KOPT-K1 (cell line): Measurements from ENCODE around the gene CLEC16A.
A peak's percentile ranks its signal among the peaks of the same experiment; 100 is the strongest.

Experiments
- H3K27ac ChIP-seq: fragments of 200-600 bp; sonication (generic); 2 replicates; pipeline ENCODE4 v1.5.1; 2016; ENCODE audit warnings: antibody characterized with exemption, mild to moderate bottlenecking, low read depth, low read length; ENCODE audit not compliant: poor library complexity, severe bottlenecking
- H3K36me3 ChIP-seq: fragments of 200-600 bp; sonication (generic); 2 replicates; pipeline ENCODE4 v1.5.1; 2017; ENCODE audit warnings: antibody characterized with exemption, mild to moderate bottlenecking, low read length, moderate library complexity; ENCODE audit not compliant: insufficient read depth
- H3K9me3 ChIP-seq: fragments of 200-600 bp; sonication (generic); 2 replicates; pipeline ENCODE4 v1.5.1; 2017; ENCODE audit warnings: antibody characterized with exemption, low read length, mild to moderate bottlenecking; ENCODE audit not compliant: insufficient read depth, poor library complexity, severe bottlenecking

CLEC16A gene

GRCh38 chr16:10931977-10932632, 12.3 kb upstream of the CLEC16A start:
- H3K27ac ChIP-seq, result no peak overlapping the region
- H3K9me3 ChIP-seq, result no peaks in the 10 kb centered on the region
- peaks cover 60% of the 10 kb centered on the region; the same call in 1 of the 2 replicates for H3K36me3 ChIP-seq

DNA sequence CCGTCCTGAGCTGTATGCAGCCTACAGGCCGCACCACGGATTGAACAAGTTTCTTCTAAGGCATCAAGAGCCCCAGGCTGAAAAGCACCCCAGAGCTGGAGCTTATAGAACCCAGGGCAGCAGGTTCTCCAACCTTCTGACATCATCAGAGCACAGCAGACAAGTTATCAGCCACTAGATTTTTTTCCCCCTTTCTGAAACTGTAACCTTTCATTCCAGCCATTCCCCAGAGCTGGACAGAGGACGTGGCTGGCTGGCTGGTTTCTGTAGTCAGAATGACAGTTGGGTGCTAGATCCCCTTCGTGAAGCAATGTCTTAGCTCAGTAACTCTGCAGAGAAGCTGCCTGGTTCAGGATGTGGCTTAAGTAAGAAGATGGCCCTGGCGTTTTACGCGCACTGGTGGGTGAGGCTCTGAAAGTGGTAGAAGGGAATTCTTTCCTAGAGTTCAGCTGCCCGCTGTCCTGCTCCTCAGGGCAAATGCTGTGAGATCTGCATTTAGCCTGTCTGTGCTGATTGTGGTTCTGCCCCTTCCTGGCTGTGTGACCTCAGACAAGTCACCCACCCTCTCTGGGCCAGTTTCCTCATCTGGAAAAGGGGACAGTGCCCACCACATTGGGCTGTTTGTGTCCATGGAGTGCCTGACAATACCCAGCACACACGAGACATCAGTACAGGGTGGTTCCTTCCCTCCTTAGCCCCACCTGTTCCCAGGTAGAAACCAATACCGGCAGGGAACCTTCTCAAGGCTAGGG, 11.2 kb upstream of the CLEC16A start:
- no peak overlapping the region for H3K27ac ChIP-seq
- H3K36me3 ChIP-seq, result peaks cover 61% of the 10 kb centered on the region; the same call in 1 of the 2 replicates
- H3K9me3 ChIP-seq, result no peaks in the 10 kb centered on the region

- Histone ChIP-seq H3K36me3 (peaks cover 62% of the 10 kb centered on the region), H3K9me3 (no peaks in the 10 kb centered on the region), H3K27ac (no peak overlapping the region)
Observed at GRCh38 chr16:10933865-10934264, 10.5 kb upstream of the CLEC16A start.

GRCh38 chr16:10934325-10935107, 9.8 kb upstream of the CLEC16A start:
- Histone ChIP-seq H3K27ac (no peak overlapping the region), H3K9me3 (no peaks in the 10 kb centered on the region), H3K36me3 (peaks cover 63% of the 10 kb centered on the region)

- H3K36me3 ChIP-seq, result peaks cover 68% of the 10 kb centered on the region
- H3K27ac ChIP-seq, result no peak overlapping the region
- H3K9me3 ChIP-seq, result no peaks in the 10 kb centered on the region
Observed at GRCh38 chr16:10935226-10935915, 9.0 kb upstream of the CLEC16A start.

DNA sequence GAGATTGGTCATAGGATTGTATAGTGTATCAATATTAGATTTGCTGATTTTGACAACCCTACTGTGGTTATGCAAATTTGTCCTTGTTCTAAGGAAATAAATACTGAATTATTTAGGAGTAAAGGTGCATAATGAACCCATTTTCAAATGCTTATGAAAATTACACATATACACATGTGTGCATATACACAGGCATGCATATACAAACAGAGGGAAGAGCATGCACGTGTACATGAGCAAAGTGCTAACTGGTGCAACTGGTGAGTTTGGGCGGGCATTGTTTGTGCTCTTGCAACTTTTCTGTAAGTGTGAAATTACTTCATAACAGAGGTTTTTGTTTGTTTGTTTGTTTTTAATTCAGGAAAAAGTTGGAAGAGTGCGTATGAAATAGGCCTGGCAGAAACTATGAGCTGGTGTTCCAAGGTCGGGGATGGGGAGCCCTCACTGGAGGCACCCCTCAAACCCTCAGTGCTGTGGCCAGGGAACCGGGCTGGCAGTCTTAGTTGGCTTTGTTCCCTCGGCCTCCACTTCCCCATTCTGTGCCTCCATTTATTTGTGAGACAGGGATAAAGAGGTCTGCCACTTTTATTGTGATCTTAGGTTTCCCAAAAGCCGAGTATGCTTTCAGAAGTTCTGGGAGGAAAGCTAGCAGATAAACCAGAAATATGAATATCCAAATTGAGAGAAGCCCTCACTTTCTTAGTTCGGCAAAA, 7.9 kb upstream of the CLEC16A start:
- Histone ChIP-seq H3K36me3 (peaks cover 64% of the 10 kb centered on the region), H3K27ac (no peak overlapping the region), H3K9me3 (no peaks in the 10 kb centered on the region)

GRCh38 chr16:10937068-10937859, 7.1 kb upstream of the CLEC16A start:
- Histone ChIP-seq H3K9me3 (no peaks in the 10 kb centered on the region), H3K27ac (no peak overlapping the region), H3K36me3 (peaks cover 61% of the 10 kb centered on the region)

- peaks cover 56% of the 10 kb centered on the region for H3K36me3 ChIP-seq
- no peak overlapping the region for H3K27ac ChIP-seq
- H3K9me3 ChIP-seq, result no peaks in the 10 kb centered on the region
Observed at GRCh38 chr16:10938321-10938720, 6.0 kb upstream of the CLEC16A start.

DNA sequence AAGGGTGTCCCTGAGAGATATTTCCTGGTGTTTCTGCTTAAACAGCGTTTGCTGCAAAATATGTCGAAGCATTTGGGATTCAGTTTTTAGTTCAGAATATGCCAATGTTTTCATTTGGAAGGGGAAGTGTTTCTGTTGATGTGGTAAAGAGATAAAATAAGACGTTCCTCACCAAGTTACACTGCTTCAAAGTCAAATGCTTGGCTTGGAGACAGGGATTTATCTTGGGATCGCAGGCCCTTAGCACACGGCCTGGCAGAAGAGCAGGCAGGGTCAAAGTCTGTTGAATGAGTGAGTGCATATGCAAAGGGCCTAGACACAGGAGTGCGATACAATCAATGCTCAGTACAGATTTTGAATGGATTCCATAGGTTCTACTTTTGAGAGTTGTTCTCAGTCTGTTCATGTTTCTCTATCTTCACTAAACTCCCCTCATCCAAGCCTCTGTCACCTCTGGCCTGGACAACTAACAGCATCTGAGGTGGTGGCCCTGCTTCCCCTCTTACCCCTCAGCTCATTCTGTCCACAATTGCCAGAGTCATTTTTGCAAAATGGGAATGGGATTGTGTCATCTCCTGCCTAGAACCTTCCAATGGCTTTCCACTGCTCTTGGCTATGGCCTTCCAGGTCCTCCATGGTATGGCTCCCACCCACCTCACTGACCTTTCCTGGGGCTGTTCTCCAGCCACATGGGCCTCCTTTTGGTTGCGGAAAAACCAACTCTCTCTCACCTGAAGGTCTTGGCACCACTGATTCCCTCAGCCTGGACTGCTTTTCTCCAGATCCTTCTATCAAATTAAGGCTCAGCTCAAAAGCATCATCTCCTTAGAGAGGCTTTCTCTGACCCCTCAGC, 5.3 kb upstream of the CLEC16A start:
- Histone ChIP-seq H3K36me3 (peaks cover 49% of the 10 kb centered on the region), H3K27ac (no peak overlapping the region), H3K9me3 (no peaks in the 10 kb centered on the region)

DNA sequence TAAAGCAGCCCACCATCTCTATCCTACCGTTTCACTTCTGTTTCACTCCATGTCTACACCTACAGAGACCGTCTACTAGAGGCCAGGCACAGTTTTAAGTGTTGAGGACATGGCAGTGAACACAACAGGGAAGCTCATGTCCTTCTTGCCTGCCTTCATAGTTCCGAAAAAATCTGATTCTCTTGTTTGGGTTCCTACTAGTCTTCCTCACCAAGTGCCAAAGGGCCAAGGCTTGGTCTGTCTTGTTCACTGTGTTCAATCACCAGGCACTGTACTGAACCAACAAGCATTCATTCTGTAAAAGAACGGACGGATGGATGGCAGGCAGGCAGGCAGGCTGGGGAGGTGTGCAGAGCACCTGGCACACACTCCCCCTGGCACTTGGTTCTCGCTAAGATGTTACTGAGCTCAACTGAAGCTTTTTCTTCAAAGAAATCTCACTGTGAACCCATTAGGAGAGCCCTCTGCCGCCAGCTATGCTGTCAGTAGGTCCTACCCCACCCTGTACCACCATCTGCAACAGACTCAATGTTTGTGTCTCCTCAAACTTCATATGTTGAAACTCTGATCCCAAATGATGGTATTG, 4.6 kb upstream of the CLEC16A start:
- Histone ChIP-seq H3K36me3 (peaks cover 42% of the 10 kb centered on the region), H3K27ac (no peak overlapping the region), H3K9me3 (no peaks in the 10 kb centered on the region)

DNA sequence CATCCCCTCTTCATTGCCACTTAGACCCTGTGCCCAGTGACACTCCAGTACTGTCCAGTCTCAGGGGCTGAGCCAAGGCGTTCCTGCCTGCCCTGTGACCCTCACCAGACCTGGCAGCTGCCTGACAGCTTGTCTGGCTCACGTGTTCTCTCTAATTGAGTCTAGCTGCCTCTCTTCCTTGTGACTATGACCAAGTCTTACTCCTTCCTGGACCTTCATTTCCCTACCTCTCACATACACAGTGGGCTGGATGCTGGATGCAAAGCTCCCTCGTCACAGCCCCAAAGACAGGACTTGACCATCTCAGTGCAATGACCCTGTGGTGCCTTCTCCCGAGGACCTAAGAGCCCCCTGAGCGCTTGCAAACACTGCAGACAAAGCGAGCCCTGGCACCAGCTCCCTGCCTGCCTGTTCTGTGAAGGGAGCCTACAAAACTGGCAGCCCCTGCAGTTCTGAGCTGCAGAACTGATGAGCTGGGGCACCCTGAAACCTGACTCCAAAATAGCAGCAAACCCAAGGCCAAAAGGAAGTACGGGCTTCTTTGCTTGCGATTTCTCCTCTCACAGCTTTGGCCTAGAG, 3.8 kb upstream of the CLEC16A start:
- peaks cover 40% of the 10 kb centered on the region for H3K36me3 ChIP-seq
- no peaks in the 10 kb centered on the region for H3K9me3 ChIP-seq
- no peak overlapping the region for H3K27ac ChIP-seq

DNA sequence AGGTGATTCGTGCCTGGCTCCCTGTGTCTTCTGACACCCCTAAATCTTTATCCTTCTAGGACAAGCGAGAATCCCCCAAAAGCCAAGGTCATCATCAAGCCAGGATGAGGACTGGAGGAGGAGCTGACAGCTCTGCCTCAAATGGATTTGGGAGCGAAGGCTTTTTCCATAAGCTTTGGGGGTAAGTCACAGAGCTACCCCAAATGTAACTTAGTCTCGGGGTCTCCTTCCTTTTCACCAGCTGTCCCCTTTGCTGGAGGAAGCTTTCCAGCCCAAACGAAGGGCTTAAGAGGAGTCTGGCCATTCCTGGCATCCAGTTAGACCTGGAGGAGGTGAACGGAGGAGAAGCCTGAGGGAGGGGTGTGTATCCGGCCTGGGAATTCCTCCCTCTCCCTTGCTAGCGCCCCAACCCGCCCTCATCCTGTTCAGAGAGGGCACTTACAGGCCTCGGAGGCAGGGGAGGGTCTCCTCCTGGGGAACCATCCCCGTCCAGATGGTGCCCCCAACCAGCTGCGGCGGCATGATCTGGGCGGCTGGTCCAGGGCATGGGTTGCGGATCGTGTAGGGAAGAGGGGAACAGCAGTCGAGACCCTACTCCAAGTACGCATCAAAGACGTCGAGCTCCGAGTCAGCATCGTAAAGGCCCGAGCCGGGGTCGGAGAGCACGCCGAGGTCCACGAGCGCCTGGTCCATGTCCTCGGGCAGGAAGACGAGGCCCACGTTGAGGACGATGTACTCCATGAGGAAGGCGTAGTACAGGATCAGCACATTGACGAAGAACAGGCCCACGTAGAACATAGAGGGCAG, 3.0 kb upstream of the CLEC16A start:
- H3K36me3 ChIP-seq, result peaks cover 35% of the 10 kb centered on the region
- H3K27ac ChIP-seq, result peak overlapping the region; percentile 61
- no peaks in the 10 kb centered on the region for H3K9me3 ChIP-seq
